ENCODE data around the gene NCOR1. TPM values are rescaled to one million over a fixed set of nuclear protein-coding genes. Genes with fewer than 3 reads are reported as not detected.
"Not testable (repeated sequence)": the region's sequence is repeated elsewhere in the genome, so short reads cannot be mapped to it uniquely, and the experiment has no call there.

The NCOR1 gene
- total RNA-seq, 1 experiment from 2014 or later = 54.2 TPM

GRCh38 chr17:16091773-16092172 lies 123.6 kb downstream of the NCOR1 start:
- DNase-seq (ENCODE audit: low read depth) = no peak

- no peak for DNase-seq (ENCODE audit: low read depth)
These were observed 128.4 kb downstream of the NCOR1 start for GRCh38 chr17:16086957-16087356.

GRCh38 chr17:16085066-16085699 lies 130.2 kb downstream of the NCOR1 start:
- DNase-seq (ENCODE audit: low read depth) = peak; percentile 35

GRCh38 chr17:16083223-16083622 lies 132.1 kb downstream of the NCOR1 start:
- DNase-seq (ENCODE audit: low read depth) = no peak

GRCh38 chr17:16081507-16082087 lies 133.7 kb downstream of the NCOR1 start:
- no peak for DNase-seq (ENCODE audit: low read depth)

GRCh38 chr17:16080366-16080765 lies 135.0 kb downstream of the NCOR1 start:
- DNase-seq (ENCODE audit: low read depth) = no peak

GRCh38 chr17:16075949-16076348 lies 139.4 kb downstream of the NCOR1 start:
- DNase-seq (ENCODE audit: low read depth) = no peak

GRCh38 chr17:16074423-16074822 lies 140.9 kb downstream of the NCOR1 start:
- no peak for DNase-seq (ENCODE audit: low read depth)

- DNase-seq (ENCODE audit: low read depth) = no peak
These were observed 141.5 kb downstream of the NCOR1 start for GRCh38 chr17:16073845-16074244.

GRCh38 chr17:16072031-16072430 lies 143.3 kb downstream of the NCOR1 start:
- DNase-seq (ENCODE audit: low read depth) = no peak

GRCh38 chr17:16068323-16068722 lies 147.0 kb downstream of the NCOR1 start:
- DNase-seq (ENCODE audit: low read depth) = no peak

- DNase-seq (ENCODE audit: low read depth) = no peak
These were observed 149.2 kb downstream of the NCOR1 start for GRCh38 chr17:16066125-16066524.

- DNase-seq (ENCODE audit: low read depth) = no peak
These were observed 153.7 kb downstream of the NCOR1 start for GRCh38 chr17:16061631-16062030.

GRCh38 chr17:16055139-16055538 lies 160.2 kb downstream of the NCOR1 start:
- not testable (repeated sequence) for DNase-seq (ENCODE audit: low read depth)

GRCh38 chr17:16052486-16052885 lies 162.8 kb downstream of the NCOR1 start:
- peak; percentile 7 for DNase-seq (ENCODE audit: low read depth)

- no peak for DNase-seq (ENCODE audit: low read depth)
These were observed 164.5 kb downstream of the NCOR1 start for GRCh38 chr17:16050844-16051243.

- DNase-seq (ENCODE audit: low read depth) = no peak
These were observed 166.4 kb downstream of the NCOR1 start for GRCh38 chr17:16048811-16049449.

GRCh38 chr17:16046966-16047365 lies 168.4 kb downstream of the NCOR1 start:
- DNase-seq (ENCODE audit: low read depth) = no peak

GRCh38 chr17:16044487-16044886 lies 170.8 kb downstream of the NCOR1 start:
- no peak for DNase-seq (ENCODE audit: low read depth)

GRCh38 chr17:16040710-16041251 lies 174.6 kb downstream of the NCOR1 start:
- peak; percentile 2 for DNase-seq (ENCODE audit: low read depth)

- DNase-seq (ENCODE audit: low read depth) = no peak
These were observed 177.7 kb downstream of the NCOR1 start for GRCh38 chr17:16037636-16038035.

- DNase-seq (ENCODE audit: low read depth) = no peak
These were observed 179.1 kb downstream of the NCOR1 start for GRCh38 chr17:16036261-16036660.

GRCh38 chr17:16033729-16034349 lies 181.5 kb downstream of the NCOR1 start:
- DNase-seq (ENCODE audit: low read depth) = no peak
